Smooth muscle cell (in vitro differentiated cells): ENCODE data around the gene CAMTA1. TPM values are rescaled to one million over a fixed set of nuclear protein-coding genes. Genes with fewer than 3 reads are reported as not detected.

Experiments
- DNase-seq: peaks from one replicate; lab custom pipeline; 2025; ENCODE audit not compliant: unreplicated experiment; lab: John Stamatoyannopoulos, UW
- H2AFZ ChIP-seq: fragments of 200-600 bp; sonication (generic); 2 replicates; pipeline ENCODE4 v1.6.0; 2016; ENCODE audit warnings: antibody characterized with exemption, low read depth, mild to moderate bottlenecking
- H3F3A ChIP-seq: fragments of 200-600 bp; sonication (generic); 2 replicates; pipeline ENCODE4 v1.6.0; 2017; ENCODE audit warnings: antibody characterized with exemption, low read depth
- H3K27ac ChIP-seq: fragments of 200-600 bp; sonication (generic); 2 replicates; pipeline ENCODE4 v1.5.1; 2016; ENCODE audit warnings: low read depth, mild to moderate bottlenecking
- H3K27me3 ChIP-seq: fragments of 200-600 bp; sonication (generic); 2 replicates; pipeline ENCODE4 v1.6.1; 2016; ENCODE audit warnings: low read depth, mild to moderate bottlenecking
- H3K36me3 ChIP-seq: fragments of 200-600 bp; sonication (generic); 2 replicates; pipeline ENCODE4 v1.5.1; 2016; ENCODE audit warnings: low read depth
- H3K4me1 ChIP-seq: fragments of 200-600 bp; sonication (generic); 2 replicates; pipeline ENCODE4 v1.5.1; 2016; ENCODE audit warnings: low read depth
- H3K4me2 ChIP-seq: fragments of 200-600 bp; sonication (generic); 2 replicates; pipeline ENCODE4 v1.6.0; 2016; ENCODE audit warnings: mild to moderate bottlenecking
- H3K4me3 ChIP-seq: fragments of 200-600 bp; sonication (generic); 2 replicates; pipeline ENCODE4 v1.5.1; 2016; ENCODE audit warnings: mild to moderate bottlenecking
- H3K79me2 ChIP-seq: fragments of 200-600 bp; sonication (generic); 2 replicates; pipeline ENCODE4 v1.6.0; 2016; ENCODE audit warnings: low read depth, mild to moderate bottlenecking
- H3K9ac ChIP-seq: fragments of 200-600 bp; sonication (generic); 2 replicates; pipeline ENCODE4 v1.6.0; 2016; ENCODE audit warnings: low read depth
- H3K9me3 ChIP-seq: fragments of 200-600 bp; sonication (generic); replicated peaks from 2 replicates; pipeline ENCODE4 v1.5.1; 2016; ENCODE audit warnings: low read depth
- H4K20me1 ChIP-seq: fragments of 200-600 bp; sonication (generic); 2 replicates; pipeline ENCODE4 v1.6.0; 2016; ENCODE audit warnings: low read depth
- WGBS: methylation state at CpG from one replicate; pipeline ENCODE4 v1.1.7; 2016; ENCODE audit warnings: low lambda C conversion rate; 5-methylcytosine and 5-hydroxymethylcytosine counted together
- polyA plus RNA-seq: library from polyadenylated mRNA; unstranded; fragments of >200 nt; fragmentation: Nextera tagmentation; extraction: Ambion mirVana; gene quantifications from 2 replicates; pipeline ENCODE4 v1.2.1, GENCODE V29; 2016
- total RNA-seq: library from RNA; depleted of rRNA; stranded (reverse); fragments of >200 nt; gene quantifications from 2 replicates; pipeline ENCODE4 v1.2.3, GENCODE V29; 2014
- TF ChIP-seq, protein P1 (sequence below): fragments of 200-600 bp; sonication (generic); IDR thresholded peaks from 2 replicates; pipeline ENCODE4 v1.5.1; 2017; ENCODE audit warnings: borderline replicate concordance, mild to moderate bottlenecking, antibody characterized with exemption; ENCODE audit not compliant: insufficient read depth, poor library complexity, severe bottlenecking

Gene CAMTA1
- total and polyA plus RNA-seq, 2 experiments from 2014 or later: 139 to 145 TPM

DNA sequence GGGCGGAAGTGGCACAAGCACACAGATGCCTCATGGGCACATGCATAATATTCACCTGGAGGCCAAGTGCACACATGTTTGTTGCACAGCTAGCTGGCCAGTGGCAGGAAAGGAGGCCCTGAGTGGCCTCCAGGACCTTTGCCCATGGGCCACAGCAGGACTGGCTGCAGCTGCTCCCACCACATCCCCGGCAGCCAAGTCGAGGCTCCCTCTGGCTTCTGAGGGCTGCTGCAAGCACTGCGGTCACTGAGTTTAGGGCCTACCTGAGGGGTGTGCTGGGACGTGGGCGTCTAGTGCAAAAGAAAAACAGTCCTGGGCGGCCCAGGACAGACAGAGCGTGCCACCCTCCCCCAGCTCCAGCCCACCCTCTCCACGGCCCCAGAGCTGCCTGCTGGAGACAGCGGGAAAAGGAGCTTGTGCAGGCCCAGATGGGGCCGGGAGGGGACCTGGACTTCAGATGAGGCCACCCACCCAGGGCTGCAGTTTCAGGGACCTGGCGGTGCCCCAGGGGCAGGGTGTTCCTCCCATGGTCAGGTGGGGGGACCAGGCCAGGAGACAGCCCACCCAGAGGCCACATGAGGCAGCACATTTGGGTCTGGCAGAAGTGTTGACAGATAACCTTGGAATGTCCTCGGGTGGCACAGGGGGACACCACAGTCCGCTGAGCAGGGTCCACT lies 720.0 kb downstream of the CAMTA1 start:
- H3K4me1 ChIP-seq: peaks cover 5% of the 10 kb centered on the region
- no peak overlapping the region for H2AFZ ChIP-seq
- H3K9ac ChIP-seq: no peak overlapping the region
- H3K36me3 ChIP-seq: no peaks in the 10 kb centered on the region
- no peak overlapping the region for H3K4me2 ChIP-seq
- H3K27ac ChIP-seq: no peak overlapping the region
- H4K20me1 ChIP-seq: no peaks in the 10 kb centered on the region
- no peak overlapping the region for H3K4me3 ChIP-seq
- no peaks in the 10 kb centered on the region for H3K9me3 ChIP-seq
- H3K27me3 ChIP-seq: no peaks in the 10 kb centered on the region
- TF ChIP-seq, protein P1, sequence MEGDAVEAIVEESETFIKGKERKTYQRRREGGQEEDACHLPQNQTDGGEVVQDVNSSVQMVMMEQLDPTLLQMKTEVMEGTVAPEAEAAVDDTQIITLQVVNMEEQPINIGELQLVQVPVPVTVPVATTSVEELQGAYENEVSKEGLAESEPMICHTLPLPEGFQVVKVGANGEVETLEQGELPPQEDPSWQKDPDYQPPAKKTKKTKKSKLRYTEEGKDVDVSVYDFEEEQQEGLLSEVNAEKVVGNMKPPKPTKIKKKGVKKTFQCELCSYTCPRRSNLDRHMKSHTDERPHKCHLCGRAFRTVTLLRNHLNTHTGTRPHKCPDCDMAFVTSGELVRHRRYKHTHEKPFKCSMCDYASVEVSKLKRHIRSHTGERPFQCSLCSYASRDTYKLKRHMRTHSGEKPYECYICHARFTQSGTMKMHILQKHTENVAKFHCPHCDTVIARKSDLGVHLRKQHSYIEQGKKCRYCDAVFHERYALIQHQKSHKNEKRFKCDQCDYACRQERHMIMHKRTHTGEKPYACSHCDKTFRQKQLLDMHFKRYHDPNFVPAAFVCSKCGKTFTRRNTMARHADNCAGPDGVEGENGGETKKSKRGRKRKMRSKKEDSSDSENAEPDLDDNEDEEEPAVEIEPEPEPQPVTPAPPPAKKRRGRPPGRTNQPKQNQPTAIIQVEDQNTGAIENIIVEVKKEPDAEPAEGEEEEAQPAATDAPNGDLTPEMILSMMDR: no peak
- H3K79me2 ChIP-seq: no peaks in the 10 kb centered on the region
- H3F3A ChIP-seq: no peaks in the 10 kb centered on the region
- WGBS: 90% methylated on average over 14 of the region's 14 CpGs
- no peak for DNase-seq

DNA sequence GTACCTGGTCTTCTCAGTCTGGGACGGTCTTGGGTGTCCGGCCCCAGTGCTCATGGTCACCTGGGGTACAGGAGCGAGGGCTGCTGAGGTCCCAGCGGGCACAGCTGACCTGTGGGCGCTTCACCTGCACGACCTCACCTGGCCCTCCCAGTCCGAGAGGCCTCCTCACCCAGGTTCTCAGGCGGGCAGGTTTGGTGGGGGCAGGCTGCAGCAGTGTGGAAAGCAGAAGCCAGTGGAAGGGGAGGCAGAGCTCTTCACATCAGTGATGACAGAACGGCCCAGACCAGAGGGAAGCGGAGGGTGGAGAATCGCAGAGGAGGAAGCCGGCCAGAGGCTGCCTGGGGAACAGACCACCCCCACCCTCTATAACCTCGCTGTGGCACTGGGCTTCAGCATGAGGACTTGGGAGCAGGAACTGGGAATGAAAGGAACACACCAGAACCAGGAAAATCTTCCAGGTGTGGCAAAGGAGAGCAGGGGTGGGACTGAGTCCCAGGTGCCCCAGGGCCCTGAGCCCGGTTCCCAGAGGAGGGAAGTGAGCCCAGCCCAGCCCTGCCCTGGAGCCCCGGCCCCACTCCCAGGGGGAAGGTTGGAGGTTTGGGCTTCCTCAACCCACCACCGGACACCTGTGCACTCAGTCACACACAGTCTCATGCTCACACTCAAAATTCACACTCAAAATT lies 720.7 kb downstream of the CAMTA1 start:
- DNase-seq: no peak
- H3K4me1 ChIP-seq: peaks cover 5% of the 10 kb centered on the region
- H3K4me3 ChIP-seq: no peak overlapping the region
- TF ChIP-seq, protein P1: no peak
- WGBS: 76% methylated on average over 16 of the region's 16 CpGs
- H3K79me2 ChIP-seq: no peaks in the 10 kb centered on the region
- no peaks in the 10 kb centered on the region for H3F3A ChIP-seq
- H3K4me2 ChIP-seq: no peak overlapping the region
- no peaks in the 10 kb centered on the region for H3K9me3 ChIP-seq
- H4K20me1 ChIP-seq: no peaks in the 10 kb centered on the region
- no peak overlapping the region for H3K27ac ChIP-seq
- no peaks in the 10 kb centered on the region for H3K36me3 ChIP-seq
- H3K27me3 ChIP-seq: no peaks in the 10 kb centered on the region
- no peak overlapping the region for H2AFZ ChIP-seq
- H3K9ac ChIP-seq: no peak overlapping the region

DNA sequence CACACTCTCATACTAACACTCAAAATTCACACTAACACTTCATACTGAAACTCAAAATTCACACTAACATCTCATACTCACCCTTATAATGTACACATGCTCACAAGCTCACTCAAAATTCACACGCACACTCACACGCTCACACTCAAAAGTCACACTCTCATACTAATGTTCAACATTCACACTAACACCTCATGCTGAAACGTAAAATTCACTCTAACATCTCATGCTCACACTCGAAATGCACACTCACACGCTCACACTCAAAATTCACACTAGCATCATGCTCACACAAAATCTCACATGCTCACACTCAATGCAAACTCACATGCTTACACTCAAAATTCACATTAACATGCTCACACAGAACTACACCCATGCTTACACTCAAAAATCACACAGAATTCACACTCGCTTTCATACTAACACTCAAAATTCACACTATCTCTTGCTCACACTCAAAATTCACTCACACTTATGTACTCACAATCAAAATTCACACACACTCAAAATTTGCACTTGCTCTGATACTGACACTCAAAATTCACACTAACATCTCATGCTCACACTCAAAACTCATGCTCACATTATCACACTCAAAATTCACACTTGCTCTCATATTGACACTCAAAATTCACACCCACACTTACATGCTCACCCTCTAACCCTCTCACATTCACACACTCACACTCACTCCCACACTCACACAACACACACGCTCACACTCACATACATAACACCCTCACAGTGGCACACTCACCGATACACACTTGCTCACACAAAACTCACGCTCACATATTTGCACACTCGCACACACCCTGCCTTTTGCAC lies 721.4 kb downstream of the CAMTA1 start:
- DNase-seq: no peak
- no peak overlapping the region for H3K4me3 ChIP-seq
- H3K9ac ChIP-seq: no peak overlapping the region
- H3K36me3 ChIP-seq: no peaks in the 10 kb centered on the region
- peaks cover 5% of the 10 kb centered on the region for H3K4me1 ChIP-seq
- no peaks in the 10 kb centered on the region for H4K20me1 ChIP-seq
- H3K27me3 ChIP-seq: no peaks in the 10 kb centered on the region
- 94% methylated on average over 10 of the region's 10 CpGs for WGBS
- no peaks in the 10 kb centered on the region for H3K9me3 ChIP-seq
- H3K27ac ChIP-seq: no peak overlapping the region
- no peaks in the 10 kb centered on the region for H3F3A ChIP-seq
- H2AFZ ChIP-seq: no peak overlapping the region
- TF ChIP-seq, protein P1: no peak
- no peak overlapping the region for H3K4me2 ChIP-seq
- H3K79me2 ChIP-seq: no peaks in the 10 kb centered on the region
